Mesendoderm (in vitro differentiated cells): Measurements from ENCODE around the gene GGACT.

Experiments used
- DNase-seq: peaks from one replicate; pipeline ENCODE4 v3.0.0; 2013
- H2AK5ac ChIP-seq: 2 replicates; pipeline ENCODE4 v1.6.1; 2013; ENCODE audit warnings: low read length, inconsistent platforms
- H2BK120ac ChIP-seq: 2 replicates; pipeline ENCODE4 v1.6.1; 2013; ENCODE audit warnings: low read depth, mild to moderate bottlenecking, low read length, moderate library complexity, mixed read lengths
- H2BK15ac ChIP-seq: replicated peaks from 2 replicates; pipeline ENCODE4 v1.6.1; 2013; ENCODE audit warnings: low read depth, mild to moderate bottlenecking, moderate library complexity
- H2BK5ac ChIP-seq: 2 replicates; pipeline ENCODE4 v1.6.1; 2013; ENCODE audit warnings: low read length, inconsistent platforms
- H3K18ac ChIP-seq: 2 replicates; pipeline ENCODE4 v1.6.1; 2013; ENCODE audit warnings: mild to moderate bottlenecking, low read length, mixed read lengths
- H3K23ac ChIP-seq: one replicate; pipeline ENCODE4 v1.6.1; 2013; ENCODE audit warnings: low read length
- H3K27ac ChIP-seq: 2 replicates; pipeline ENCODE4 v1.5.1; 2013; ENCODE audit warnings: low read depth, mild to moderate bottlenecking, inconsistent platforms, low read length, moderate library complexity
- H3K27me3 ChIP-seq: 2 replicates; pipeline ENCODE4 v1.6.1; 2013; ENCODE audit warnings: low read length, control low read depth, mild to moderate bottlenecking, inconsistent platforms; ENCODE audit not compliant: insufficient read depth, poor library complexity
- H3K36me3 ChIP-seq: 2 replicates; pipeline ENCODE4 v1.6.1; 2013; ENCODE audit warnings: low read length, inconsistent platforms; ENCODE audit not compliant: control insufficient read depth, insufficient read depth
- H3K4ac ChIP-seq: one replicate; pipeline ENCODE4 v1.6.1; 2013; ENCODE audit warnings: low read depth, mild to moderate bottlenecking, low read length, moderate library complexity
- H3K4me1 ChIP-seq: 2 replicates; pipeline ENCODE4 v1.6.1; 2013; ENCODE audit warnings: low read depth, low read length, inconsistent platforms; ENCODE audit not compliant: control insufficient read depth
- H3K4me2 ChIP-seq: 2 replicates; pipeline ENCODE4 v1.6.1; 2013; ENCODE audit warnings: low read length
- H3K4me3 ChIP-seq: 2 replicates; pipeline ENCODE4 v1.5.1; 2013; ENCODE audit warnings: mild to moderate bottlenecking, low read length
- H3K56ac ChIP-seq: one replicate; pipeline ENCODE4 v1.6.1; 2013; ENCODE audit warnings: low read length
- H3K79me1 ChIP-seq: 2 replicates; pipeline ENCODE4 v1.6.1; 2013; ENCODE audit warnings: low read length, inconsistent platforms
- H3K79me2 ChIP-seq: 2 replicates; pipeline ENCODE4 v1.6.1; 2013; ENCODE audit warnings: mild to moderate bottlenecking, low read length; ENCODE audit not compliant: control insufficient read depth, insufficient read depth
- H3K9ac ChIP-seq: 2 replicates; pipeline ENCODE4 v1.6.1; 2013; ENCODE audit warnings: low read length, inconsistent platforms
- H4K5ac ChIP-seq: one replicate; pipeline ENCODE4 v1.6.1; 2013; ENCODE audit warnings: low read length
- H4K8ac ChIP-seq: one replicate; pipeline ENCODE4 v1.6.1; 2013; ENCODE audit warnings: low read depth, mild to moderate bottlenecking, control low read depth, low read length, moderate library complexity
- WGBS: extraction: QIAGEN DNeasy Blood & Tissue Kit; methylation state at CpG from one replicate; pipeline ENCODE4 v1.1.7; 2013; ENCODE audit warnings: low lambda C conversion rate, missing lambda C conversion rate; ENCODE audit not compliant: insufficient coverage; ENCODE audit errors: extremely low coverage; 5-methylcytosine and 5-hydroxymethylcytosine counted together

Gene GGACT

DNA sequence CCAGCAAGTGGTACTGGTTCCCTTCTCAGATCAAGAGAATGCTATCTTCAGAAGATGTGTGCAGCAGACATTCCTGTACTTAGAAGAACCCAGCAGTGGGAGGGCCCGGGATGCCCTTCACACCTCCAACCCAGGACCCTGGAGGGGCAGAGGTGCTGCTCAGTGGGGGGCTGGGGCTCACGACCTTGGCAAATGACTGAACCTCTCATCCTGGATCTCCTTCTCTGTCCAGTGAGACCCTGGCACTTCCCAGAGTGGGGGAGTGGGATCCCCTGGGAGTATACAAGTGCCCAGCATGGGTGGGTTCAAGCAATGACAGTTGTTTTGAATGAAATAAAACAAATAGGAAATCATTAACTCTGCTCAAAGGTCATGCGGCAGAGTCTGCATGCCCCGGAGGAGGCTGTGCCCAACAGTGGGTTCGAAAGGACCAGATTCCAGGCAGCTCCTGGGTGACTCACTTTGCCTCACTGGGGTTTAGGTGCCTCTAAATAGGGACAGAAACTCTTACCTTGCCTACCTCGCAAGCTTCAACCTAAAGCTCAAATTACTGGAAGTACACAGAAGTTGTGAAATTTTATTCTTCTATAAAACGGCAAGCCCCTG lies 26.9 kb downstream of the GGACT start:
- Histone ChIP-seq H3K4me3 (no peak overlapping the region), H2BK15ac (no peak overlapping the region), H2BK5ac (no peak overlapping the region), H3K27me3 (no peaks in the 10 kb centered on the region), H4K5ac (no peak overlapping the region), H2BK120ac (no peak overlapping the region), H2AK5ac (no peak overlapping the region), H4K8ac (no peak overlapping the region), H3K18ac (no peak overlapping the region), H3K79me2 (no peaks in the 10 kb centered on the region), H3K27ac (no peak overlapping the region), H3K9ac (no peak overlapping the region), H3K4me1 (no peaks in the 10 kb centered on the region), H3K4ac (no peak overlapping the region), H3K23ac (no peak overlapping the region), H3K56ac (no peak overlapping the region), H3K36me3 (no peaks in the 10 kb centered on the region), H3K79me1 (no peaks in the 10 kb centered on the region), H3K4me2 (no peak overlapping the region)
- DNase-seq, result no peak
- no CpG with 5 or more reads among the region's 7 CpGs for WGBS

DNA sequence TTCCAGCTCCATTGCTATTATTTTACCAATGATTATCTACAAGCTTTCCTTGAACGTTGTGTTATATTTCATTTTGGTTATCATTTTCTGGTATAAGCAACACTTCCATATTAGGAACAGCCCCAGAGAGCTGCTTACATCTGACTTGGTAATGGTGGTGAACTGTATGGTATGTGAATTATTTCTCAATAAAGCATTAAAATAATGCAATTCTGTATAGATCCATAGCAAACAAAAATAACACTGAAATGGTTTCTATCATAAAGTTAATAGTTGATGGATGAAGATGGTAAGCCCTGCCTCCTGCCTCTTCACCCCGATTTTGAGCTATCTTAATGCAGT lies 27.5 kb downstream of the GGACT start:
- Histone ChIP-seq H3K18ac (no peak overlapping the region), H3K4me3 (no peak overlapping the region), H4K8ac (no peak overlapping the region), H2BK5ac (no peak overlapping the region), H3K79me1 (no peaks in the 10 kb centered on the region), H3K79me2 (no peaks in the 10 kb centered on the region), H3K4me2 (no peak overlapping the region), H3K23ac (no peak overlapping the region), H3K4ac (no peak overlapping the region), H2BK15ac (no peak overlapping the region), H4K5ac (no peak overlapping the region), H3K27ac (no peak overlapping the region), H2BK120ac (no peak overlapping the region), H3K27me3 (no peaks in the 10 kb centered on the region), H3K56ac (no peak overlapping the region), H3K36me3 (no peaks in the 10 kb centered on the region), H3K4me1 (no peaks in the 10 kb centered on the region), H3K9ac (no peak overlapping the region), H2AK5ac (no peak overlapping the region)
- no peak for DNase-seq
- WGBS, result no CpG with 5 or more reads among the region's 2 CpGs

DNA sequence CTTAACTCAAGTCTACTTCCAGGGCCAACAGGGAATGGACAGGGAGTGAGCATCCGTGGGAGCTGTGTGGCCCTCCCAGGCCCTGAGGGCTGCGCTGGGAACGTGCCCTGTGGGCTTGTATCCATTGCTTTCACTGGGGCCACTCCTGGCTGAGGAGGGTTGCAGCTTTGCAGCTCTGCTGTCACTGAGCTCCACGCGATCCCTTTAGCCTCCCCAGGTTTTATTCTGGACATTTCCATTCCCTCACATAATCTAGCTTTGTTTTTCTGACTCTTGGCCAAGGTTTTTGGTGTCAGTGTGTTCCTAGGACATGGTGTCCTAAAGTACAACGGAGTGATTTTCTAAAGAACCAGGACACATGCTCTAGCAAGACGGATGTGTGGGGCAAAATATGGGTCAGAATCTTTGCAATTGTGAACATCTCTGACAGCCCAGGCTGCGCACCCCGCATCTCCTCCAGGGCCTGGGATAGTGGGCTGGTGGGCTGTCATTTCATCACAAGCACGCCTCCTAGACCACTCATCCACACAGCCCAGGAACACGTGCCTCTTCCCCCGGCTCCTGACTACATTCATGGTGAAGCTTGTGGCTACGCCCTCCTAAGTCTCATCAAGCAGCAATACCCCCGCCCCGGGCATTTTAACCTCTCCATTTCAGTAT lies 28.0 kb downstream of the GGACT start:
- Histone ChIP-seq H3K56ac (no peak overlapping the region), H3K18ac (no peak overlapping the region), H2AK5ac (no peak overlapping the region), H2BK15ac (no peak overlapping the region), H4K8ac (no peak overlapping the region), H4K5ac (no peak overlapping the region), H2BK5ac (no peak overlapping the region), H3K36me3 (no peaks in the 10 kb centered on the region), H3K79me2 (no peaks in the 10 kb centered on the region), H3K4ac (no peak overlapping the region), H2BK120ac (no peak overlapping the region), H3K27ac (no peak overlapping the region), H3K27me3 (no peaks in the 10 kb centered on the region), H3K9ac (no peak overlapping the region), H3K4me2 (no peak overlapping the region), H3K4me1 (no peaks in the 10 kb centered on the region), H3K79me1 (no peaks in the 10 kb centered on the region), H3K23ac (no peak overlapping the region), H3K4me3 (no peak overlapping the region)
- no peak for DNase-seq
- no CpG with 5 or more reads among the region's 15 CpGs for whole genome bisulfite sequencing

DNA sequence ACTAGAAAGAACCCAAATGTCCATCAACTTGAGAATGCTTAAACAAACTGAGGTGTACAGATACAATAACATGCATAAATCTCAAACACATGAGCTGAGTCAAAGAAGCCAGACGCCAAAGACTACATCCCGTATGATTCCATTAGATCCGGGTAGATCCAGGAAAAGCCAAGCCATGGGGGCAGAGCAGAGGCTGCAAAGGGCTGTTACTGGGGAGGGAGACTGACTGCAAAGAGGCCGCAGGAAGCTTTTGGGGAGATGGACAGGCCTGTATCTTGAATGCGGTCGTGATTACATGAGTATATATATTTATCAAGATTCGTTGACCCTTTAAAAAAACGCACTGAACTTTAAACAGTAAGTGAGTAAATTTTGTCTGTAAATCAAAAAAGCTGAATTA lies 28.7 kb downstream of the GGACT start:
- Histone ChIP-seq H3K4me3 (no peak overlapping the region), H3K4ac (no peak overlapping the region), H3K79me1 (no peaks in the 10 kb centered on the region), H3K79me2 (no peaks in the 10 kb centered on the region), H3K56ac (no peak overlapping the region), H2BK5ac (no peak overlapping the region), H4K8ac (no peak overlapping the region), H3K27ac (no peak overlapping the region), H3K36me3 (no peaks in the 10 kb centered on the region), H3K4me1 (no peaks in the 10 kb centered on the region), H2BK120ac (no peak overlapping the region), H2BK15ac (no peak overlapping the region), H3K9ac (no peak overlapping the region), H4K5ac (no peak overlapping the region), H3K27me3 (no peaks in the 10 kb centered on the region), H3K23ac (no peak overlapping the region), H3K18ac (no peak overlapping the region), H3K4me2 (no peak overlapping the region), H2AK5ac (no peak overlapping the region)
- no peak for DNase-seq
- WGBS, result no CpG with 5 or more reads among the region's 8 CpGs

DNA sequence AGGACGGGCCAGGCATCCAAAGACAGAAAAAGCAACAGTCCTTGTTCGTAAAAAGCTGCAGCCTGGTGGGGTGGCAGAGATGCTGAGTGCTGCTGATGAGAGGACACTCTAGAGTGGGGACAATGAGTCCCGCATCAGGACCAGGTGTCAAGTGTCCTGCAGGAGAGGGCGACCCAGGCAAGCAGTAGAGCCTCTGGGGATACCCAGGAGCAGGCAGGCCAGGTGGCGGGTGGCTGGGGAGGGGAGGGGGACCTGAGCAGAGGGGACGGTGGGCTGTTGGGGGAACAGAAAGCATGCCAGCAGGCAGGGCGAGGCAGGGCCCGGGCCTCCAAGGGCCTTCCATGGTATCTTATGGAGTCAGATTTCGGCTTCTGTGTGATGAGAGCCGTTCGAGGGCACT lies 35.8 kb downstream of the GGACT start:
- Histone ChIP-seq H3K4me1 (no peaks in the 10 kb centered on the region), H3K79me1 (no peaks in the 10 kb centered on the region), H2BK5ac (no peak overlapping the region), H3K36me3 (no peaks in the 10 kb centered on the region), H3K9ac (no peak overlapping the region), H3K27ac (no peak overlapping the region), H2BK120ac (no peak overlapping the region), H3K56ac (no peak overlapping the region), H3K4me3 (no peak overlapping the region), H4K5ac (no peak overlapping the region), H4K8ac (no peak overlapping the region), H3K23ac (no peak overlapping the region), H3K4me2 (no peak overlapping the region), H2AK5ac (no peak overlapping the region), H3K18ac (no peak overlapping the region), H3K4ac (no peak overlapping the region), H2BK15ac (no peak overlapping the region), H3K79me2 (no peaks in the 10 kb centered on the region), H3K27me3 (no peaks in the 10 kb centered on the region)
- WGBS, result no CpG with 5 or more reads among the region's 11 CpGs
- no peak for DNase-seq

DNA sequence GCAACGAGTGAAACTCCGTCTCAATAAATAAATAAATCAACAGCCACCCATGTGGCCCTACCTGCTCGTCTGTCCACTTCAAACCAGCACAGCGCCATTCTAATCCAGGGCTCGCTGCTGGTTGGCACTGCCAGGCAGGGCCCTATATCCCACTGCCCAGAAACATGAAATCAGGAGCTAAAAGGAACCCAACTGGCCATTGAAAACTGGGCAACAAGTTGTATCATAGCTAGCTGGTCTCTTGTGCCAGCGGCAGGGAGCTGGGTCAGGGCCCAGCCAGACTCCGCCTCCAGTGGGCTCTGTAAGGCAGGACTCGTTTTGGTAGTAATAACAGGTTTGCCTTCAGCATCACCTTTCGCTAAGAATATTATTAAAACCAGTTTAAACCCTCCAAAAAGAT lies 39.3 kb downstream of the GGACT start:
- H3K4me3 ChIP-seq, result no peak overlapping the region
- no peak overlapping the region for H4K5ac ChIP-seq
- no peaks in the 10 kb centered on the region for H3K79me1 ChIP-seq
- H3K4ac ChIP-seq, result no peak overlapping the region
- no peak overlapping the region for H2BK120ac ChIP-seq
- H3K79me2 ChIP-seq, result no peaks in the 10 kb centered on the region
- no peak overlapping the region for H4K8ac ChIP-seq
- H3K23ac ChIP-seq, result no peak overlapping the region
- H3K9ac ChIP-seq, result no peak overlapping the region
- H2AK5ac ChIP-seq, result no peak overlapping the region
- WGBS, result no CpG with 5 or more reads among the region's 9 CpGs
- no peaks in the 10 kb centered on the region for H3K27me3 ChIP-seq
- H3K56ac ChIP-seq, result no peak overlapping the region
- no peaks in the 10 kb centered on the region for H3K4me1 ChIP-seq
- H2BK5ac ChIP-seq, result no peak overlapping the region
- no peak overlapping the region for H3K18ac ChIP-seq
- H3K4me2 ChIP-seq, result no peak overlapping the region
- H3K27ac ChIP-seq, result no peak overlapping the region
- no peak for DNase-seq
- H2BK15ac ChIP-seq, result no peak overlapping the region
- no peaks in the 10 kb centered on the region for H3K36me3 ChIP-seq
